GM18907 (cell line): ENCODE measurements around the gene CPEB4.

Experiments
- ATAC-seq: cut with Tn5 transposase; IDR thresholded peaks from one replicate; pipeline ENCODE4 v1.9.1; 2021; ENCODE audit warnings: mild to moderate bottlenecking, moderate library complexity; ENCODE audit not compliant: unreplicated experiment

The CPEB4 gene

DNA sequence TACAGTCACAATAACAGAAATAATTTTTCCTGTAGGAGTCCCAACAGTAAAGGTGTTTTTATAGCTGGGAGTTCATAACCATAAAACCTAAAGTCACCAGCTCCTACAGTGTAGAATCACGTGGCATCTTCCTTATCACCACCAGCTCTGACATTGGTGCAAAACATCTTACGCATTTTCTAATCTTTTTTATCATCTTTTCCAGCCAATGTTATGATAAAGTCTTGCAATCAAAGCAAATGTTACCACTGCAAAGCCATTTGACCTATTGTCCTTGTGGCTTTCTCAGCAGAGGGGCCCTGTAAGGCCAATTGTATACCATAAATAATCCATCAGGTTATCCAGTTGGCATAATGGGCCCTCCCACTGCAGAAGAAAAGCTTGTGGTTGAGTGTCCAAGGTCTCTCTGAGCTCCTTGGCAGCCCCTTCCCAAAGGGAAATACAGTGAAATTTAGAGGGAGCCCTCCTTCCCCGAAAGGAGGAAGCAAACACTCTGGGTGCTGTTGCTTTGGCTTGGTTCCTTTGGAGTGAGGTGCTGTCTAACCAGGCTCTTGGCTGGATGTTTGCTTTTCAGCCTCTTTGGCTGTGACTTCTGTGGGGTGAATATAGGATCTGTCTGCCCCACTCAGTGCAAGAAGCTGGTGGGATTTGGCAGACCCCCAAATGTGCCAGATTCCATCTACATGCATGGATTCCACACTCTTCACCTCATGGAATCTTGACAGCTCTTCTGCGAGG is 29.3 kb upstream of the CPEB4 start:
- ATAC-seq = no peak

- no peak for ATAC-seq
Measured at GRCh38 chr5:173859408-173860159, 28.6 kb upstream of the CPEB4 start.

- no peak for ATAC-seq
Measured at GRCh38 chr5:173862047-173862477, 26.1 kb upstream of the CPEB4 start.

DNA sequence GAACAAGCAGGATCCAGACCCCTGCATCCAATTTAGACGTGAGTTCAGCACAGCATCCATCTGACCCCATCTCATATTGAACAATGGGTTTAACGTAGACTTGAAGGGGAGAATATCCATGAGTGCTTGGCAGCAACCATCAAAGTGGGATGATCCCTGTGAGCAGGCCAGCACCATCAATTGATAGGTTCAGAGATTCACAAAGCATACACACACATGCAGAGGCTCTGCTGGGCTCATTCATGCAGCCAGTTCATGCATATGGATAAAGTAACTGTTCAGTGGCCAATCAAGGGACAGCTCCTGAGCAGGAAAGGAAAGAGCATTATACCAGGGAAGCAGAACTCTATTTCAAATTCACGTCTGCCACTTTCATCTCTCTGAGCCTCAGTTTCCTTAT is 24.8 kb upstream of the CPEB4 start:
- no peak for ATAC-seq

DNA sequence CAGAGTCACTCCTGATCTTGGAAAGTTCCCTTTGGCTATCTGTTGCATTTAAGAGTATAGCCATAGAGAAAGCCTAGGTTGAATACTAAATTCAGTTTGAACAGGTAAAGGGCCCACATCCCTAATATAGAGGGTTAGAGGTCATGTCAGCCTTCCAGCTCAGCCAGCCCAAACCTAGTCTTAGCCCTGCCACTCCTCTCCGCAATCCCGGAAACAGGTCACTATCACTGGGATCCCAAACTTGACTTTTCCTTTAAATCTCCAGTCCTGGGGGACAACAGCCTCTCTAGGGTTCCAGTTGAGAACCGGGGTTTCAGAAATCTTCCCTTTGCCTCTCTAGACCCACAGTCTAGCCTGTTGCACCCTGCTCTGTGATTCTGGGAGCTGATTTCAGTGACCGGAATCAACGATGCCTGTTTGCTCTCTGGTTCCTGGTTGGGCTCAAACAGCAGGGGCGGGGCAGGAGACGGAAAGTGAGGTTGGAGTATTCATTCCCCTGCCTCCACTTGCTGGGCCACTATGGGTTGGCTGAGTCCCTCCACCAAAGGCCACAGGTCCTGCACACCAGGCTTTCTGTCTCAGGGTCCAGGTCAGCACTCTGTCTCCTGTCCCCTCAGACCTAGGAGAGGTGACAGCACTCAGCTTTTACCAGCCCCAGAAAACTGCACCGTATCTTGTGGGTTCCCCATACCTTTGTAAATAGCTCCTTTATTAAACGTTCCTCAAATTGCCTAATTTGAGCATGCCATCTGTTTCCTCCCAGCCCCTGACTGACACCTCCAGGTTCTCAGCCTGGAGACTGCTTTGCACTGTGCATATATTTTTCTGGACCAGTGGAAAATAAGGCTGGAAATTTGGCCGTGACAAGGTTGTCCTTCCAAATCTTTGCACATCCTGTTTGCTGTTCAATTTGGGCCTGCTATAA is 23.8 kb upstream of the CPEB4 start:
- no peak for ATAC-seq

DNA sequence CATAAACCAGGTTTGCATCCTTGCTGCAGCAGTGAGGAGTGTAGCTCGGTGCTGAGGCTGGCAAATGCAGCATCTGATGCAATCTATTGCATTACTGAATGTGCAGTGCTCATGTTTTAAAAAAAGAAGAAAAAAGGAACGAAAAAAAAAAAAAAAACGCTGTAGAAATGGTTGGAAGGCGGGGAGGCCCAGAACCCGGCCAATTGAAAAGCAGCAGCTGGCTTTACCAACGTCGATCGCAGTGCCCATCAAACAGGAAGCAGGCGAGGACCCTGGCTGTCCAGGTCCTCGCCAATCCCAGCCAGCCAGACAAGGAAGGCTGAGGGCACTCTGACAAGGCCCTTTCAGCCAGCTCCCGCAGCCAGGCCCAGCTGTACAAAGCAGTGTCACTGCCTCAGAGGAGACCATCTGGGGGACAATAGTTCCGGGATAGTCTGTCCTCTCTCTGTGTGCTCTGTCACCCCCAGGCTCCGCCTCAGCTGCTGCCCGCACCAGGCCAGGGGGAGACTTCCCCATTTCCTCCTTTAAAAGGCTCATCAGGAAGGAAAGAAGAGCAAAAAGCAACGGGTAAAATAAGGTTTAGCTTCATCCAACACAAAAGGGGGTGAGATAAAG is 21.8 kb upstream of the CPEB4 start:
- ATAC-seq = no peak

GRCh38 chr5:173866858-173867679 is 21.1 kb upstream of the CPEB4 start:
- ATAC-seq = no peak

DNA sequence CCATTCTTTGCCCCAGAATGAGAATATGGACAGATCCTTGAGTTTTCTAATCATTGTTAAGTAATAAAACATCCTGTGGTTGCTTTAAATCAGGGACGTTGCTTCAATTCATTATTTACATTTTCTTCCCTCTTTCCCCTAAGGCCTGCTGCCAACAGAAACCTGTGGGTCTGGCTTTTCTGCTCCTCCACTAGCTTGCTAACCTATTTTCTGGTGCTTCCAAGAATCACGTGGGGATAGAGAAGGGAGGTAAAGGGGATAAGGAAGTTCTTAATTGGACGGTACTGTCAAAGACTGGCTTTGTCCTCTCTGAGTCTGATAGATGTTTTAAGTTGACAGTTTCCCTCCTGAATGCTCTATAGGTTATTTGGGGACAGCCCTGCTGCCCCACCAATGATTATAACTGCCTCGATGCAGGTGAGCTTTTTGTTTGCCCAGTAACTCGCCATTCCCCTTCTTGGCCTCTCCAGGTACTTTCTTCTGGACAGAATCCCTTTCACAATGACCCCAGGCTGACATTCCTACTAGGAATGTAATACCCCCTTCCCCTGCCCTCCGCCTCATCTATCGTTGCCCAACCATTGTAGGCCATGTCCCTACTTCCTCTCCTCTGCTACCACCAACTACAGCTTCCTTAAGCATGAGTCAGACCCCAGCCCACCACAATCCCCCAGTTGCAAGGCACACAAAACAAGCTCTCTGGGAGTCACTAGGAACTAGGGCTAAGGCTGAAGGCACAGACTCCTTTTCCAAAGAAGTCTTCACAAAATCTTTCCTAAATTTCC is 19.9 kb upstream of the CPEB4 start:
- no peak for ATAC-seq

- no peak for ATAC-seq
Measured at GRCh38 chr5:173869316-173869715, 18.8 kb upstream of the CPEB4 start.

GRCh38 chr5:173872957-173873305 is 15.2 kb upstream of the CPEB4 start:
- ATAC-seq = no peak

DNA sequence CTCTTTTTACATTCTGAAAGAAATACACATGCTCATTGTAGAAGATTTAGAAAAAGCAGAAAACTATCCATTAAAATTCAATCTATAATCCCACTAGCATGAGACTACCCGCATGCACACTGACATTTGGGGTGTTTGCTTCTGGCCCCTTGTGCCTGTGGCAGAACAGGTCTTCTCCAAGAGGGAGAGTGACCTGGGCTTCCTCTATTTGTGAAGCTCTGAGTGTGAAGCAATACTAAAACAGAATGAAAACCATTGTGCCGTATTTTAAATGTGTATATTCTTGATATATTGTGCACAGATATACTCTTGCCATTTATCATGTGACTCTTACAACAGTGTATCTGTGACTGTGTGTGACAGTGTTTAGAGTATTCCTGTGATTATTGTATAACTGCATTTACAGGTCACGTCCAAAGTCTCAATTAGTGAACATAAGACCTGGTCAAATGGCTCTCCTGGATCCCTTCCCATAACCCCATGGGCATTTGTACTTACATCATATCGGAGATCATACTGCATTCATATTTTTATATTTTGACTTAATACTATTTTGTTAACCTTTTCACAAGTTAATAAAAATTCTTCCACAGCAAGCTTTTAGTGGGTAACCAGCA is 14.7 kb upstream of the CPEB4 start:
- no peak for ATAC-seq

DNA sequence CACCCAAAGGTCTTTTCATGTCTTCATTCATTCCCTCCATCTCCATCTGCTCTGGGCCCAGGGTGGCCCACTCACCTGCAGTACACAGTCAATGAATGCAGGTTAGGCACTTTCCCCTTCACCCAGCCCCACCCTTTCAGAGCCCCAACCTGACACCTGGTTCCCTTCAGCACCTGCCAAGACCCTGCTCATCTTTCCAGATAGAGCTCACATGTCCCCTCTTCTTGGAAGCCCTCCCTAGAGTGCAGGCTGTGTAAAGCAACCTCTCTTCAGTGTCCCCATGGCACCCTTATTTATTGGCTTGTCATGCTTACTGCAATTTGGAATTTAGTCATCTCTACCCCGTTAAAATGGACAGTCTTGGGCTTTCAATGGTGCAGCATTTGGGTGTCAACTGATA is 13.0 kb upstream of the CPEB4 start:
- ATAC-seq = no peak

GRCh38 chr5:173878224-173878967 is 9.8 kb upstream of the CPEB4 start:
- no peak for ATAC-seq

DNA sequence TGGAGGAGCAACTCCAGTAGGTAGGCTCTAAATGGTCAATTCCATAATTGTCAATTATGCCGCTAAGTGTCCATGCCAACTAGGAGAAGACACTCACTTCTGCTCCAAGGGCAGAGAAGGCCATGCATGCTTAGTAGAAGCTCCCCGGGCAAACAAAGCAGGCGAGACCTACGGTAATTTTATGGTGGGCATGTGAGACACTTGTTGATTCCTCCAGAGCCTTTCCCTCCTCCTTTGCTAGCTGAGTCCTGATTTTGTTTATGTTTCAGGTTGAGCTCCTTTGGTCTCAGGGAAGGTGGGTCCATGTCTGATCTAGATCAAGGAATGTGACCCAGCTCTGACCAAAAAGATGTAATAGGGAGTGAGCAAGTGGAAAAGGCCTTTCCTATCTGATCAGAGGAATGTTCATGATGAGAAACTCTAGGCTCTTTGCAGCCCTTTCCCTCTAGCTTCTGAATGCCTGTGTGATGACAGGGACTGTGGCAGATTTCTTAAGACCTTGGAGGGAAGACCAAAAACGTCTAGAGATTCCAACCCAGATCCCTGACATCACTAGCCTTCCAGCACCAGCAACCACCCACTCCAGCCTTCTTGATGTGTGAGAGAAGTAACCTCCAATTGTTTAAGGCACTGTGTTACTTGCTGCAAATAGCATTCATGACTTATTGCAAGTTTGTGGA is 7.7 kb upstream of the CPEB4 start:
- no peak for ATAC-seq

DNA sequence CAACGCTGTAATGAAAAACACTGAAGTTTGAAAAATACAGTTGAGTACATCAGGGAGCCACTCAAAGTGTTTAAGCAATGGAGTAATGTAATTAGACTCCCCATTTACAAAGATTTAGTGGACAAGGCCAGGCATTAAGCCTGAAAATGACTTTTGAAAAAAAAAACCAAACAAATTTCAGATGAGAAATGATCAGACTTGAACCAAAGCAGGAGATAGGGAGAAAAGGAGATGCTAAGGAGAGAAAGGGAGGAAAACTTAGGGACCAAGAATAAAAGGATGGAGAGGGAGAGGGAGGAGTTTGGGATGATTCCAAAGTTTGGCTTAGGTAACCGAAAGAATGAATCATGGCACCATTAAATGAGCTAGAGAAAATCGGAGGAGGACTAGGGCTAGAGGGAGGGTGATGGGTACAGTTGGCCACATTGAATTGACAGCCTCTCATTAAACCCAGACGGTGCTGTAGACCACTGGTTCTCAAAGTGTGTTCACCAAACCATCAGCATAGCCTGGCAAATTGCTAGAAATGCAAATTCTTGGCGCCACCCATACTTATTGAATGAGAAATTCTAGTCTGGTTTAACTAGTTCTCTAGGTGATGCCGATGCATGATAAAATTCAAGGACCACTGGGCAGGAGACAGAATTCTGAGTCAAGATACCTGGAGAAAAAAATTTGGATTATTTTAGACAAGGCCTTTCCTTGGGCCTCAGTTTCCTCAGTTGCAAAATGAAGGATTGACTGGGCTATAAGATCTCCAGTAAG is 6.2 kb upstream of the CPEB4 start:
- ATAC-seq = no peak

GRCh38 chr5:173882632-173883031 is 5.5 kb upstream of the CPEB4 start:
- no peak for ATAC-seq

- ATAC-seq = no peak
Measured at GRCh38 chr5:173883347-173883924, 4.7 kb upstream of the CPEB4 start.
